Left ventricle myocardium superior (tissue), 1 donor: ENCODE results near the gene ATXN7L2. TPM values are rescaled to one million over a fixed set of nuclear protein-coding genes. Genes with fewer than 3 reads are reported as not detected.

ENCODE experiments used
- ATAC-seq: fragments of 200-7000 bp; cut with Tn5 transposase; one replicate; pipeline ENCODE4 v1.9.1; 2020; ENCODE audit warnings: mild to moderate bottlenecking, moderate library complexity
- DNase-seq: peaks from one replicate; pipeline ENCODE4 v3.0.0-alpha.2; 2020
- intact Hi-C: fragments of 100-400 bp; cut with micrococcal nuclease; formaldehyde crosslinking; loops from one replicate; pipeline ENCODE4 v1.11.0; 2022
- total RNA-seq: library from RNA; stranded (reverse); fragmentation: NEBNext Ultra II Directional; extraction: Animal tissue kit (Norgen Biotek cat#: 25700); gene quantifications from one replicate; pipeline ENCODE4 v1.2.1, GENCODE V29; 2021
- donor health status: DM: no; HTN: yes; CAD: no; lungs with severe emphysema.

The ATXN7L2 gene
- total RNA-seq, 1 donor from 2014 or later = 3.4 TPM

DNA sequence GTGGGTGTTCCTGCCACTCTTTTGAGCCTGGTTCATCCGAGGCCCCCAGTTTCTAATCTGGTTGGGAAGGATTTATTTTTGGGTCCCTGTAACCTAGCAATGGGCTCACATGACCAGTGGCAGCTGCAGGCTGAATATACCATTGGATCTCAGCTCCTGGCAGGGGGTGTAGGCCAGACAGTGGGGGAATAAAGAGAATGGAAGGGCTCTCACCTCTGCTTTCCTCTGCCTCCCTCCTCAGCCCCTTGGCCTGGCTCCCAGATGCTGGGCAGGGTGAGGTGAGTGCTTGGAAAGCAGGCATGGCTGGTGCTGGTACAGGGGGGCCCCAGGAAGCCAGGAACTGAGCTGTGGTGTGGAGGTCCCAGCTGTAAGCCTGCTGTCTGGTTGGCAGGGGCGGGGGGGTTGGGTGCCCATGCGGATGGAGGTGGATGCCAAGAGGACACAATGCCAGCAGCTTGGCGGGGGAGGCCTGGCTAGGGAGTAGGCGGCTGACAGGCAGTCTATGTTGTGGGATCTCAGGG, 52.3 kb downstream of the ATXN7L2 start:
- intact Hi-C loops = no loop called here

DNA sequence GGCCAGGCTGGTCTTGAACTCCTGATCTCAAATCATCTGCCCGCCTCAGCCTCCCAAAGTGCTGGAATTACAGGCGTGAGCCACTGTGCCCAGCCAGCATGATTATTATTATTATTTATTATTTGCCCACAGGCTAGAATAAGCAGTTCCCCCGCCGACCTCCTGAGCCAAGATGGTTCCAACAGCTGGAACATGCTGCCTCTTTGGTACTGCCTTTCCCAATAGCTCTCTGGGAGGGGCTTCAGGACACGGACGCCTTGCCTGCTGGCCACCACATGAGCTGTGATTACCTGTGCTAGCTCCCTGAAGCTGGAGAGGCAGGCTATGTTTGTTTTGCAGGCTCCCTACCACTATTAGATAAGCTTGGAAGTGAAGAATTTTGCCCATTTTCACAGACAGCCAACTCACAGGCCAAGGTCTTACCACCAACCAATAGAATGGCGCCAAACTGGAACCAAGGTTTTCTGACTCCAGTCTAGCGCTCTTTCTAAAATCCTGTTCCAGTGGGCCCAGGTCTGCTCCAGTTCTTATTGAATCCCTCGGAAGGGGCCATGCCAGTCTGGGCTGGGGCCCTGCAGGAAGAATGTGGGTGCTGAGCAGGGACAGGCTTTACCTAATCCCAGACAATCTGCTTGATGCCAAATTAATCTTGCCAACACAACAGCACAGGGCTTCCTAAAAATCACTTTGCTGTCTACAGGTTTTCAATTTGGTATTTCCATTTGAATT, 53.9 kb downstream of the ATXN7L2 start:
- intact Hi-C loops = no loop called here
- ATAC-seq (no peak), DNase-seq (no peak)

More for the DNA sequence above, 52.3 kb downstream of the ATXN7L2 start:
- peak; percentile 82 for ATAC-seq
- DNase-seq = peak; percentile 77

DNA sequence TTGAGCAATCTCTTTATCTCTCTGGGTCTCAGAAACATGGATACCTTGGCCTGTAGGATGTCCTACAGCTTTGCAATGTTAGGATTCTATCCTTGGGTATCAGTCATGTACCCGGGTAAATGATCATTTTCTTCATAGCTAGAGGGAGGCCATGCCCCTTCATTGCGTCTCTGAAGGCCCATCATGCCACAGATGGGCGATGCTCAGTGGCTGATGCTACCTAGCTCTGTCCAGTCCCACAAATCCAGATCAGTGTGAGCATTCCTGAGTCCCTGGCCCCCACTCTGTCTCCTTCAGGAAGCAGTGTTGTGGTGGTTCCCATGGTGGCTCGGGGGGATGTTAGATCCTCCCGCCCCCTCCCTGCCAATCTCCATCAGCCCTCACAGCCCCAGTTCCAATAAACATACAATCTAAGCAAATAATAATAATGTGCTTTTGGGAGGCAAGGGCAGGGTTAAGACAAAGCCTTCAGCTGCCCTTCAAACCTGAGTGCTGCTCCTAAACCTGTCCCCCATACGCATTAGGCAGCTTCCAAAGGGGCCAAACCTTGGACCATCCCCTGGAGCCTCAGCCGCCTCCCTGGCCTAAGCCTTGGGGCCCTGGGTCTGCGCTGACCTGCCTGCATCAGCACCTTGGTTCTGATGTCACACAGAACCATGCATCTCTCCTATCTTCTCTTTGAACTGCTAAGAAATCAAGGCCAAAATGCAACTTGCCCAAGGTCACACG, 55.3 kb downstream of the ATXN7L2 start:
- DNase-seq = no peak
- no peak for ATAC-seq
- intact Hi-C loops = no loop called here

- intact Hi-C loops = no loop called here
- ATAC-seq = no peak
- no peak for DNase-seq
Measured at GRCh38 chr1:109539676-109540075, 56.0 kb downstream of the ATXN7L2 start, which contains the start of gene GPR61. TSS of gene GPR61 (plus strand) at chr1:109539872. CDS start at chr1:109543023, 3,151 bp downstream.

- DNase-seq = no peak
- intact Hi-C loops = no loop called here
Measured at GRCh38 chr1:109541102-109541501, 57.4 kb downstream of the ATXN7L2 start.

More at GRCh38 chr1:109541102-109541501, 57.4 kb downstream of the ATXN7L2 start:
- ATAC-seq = no peak

Other genes with a start within 250 kb of the ATXN7L2 start
- gene CELSR2, start 234.4 kb upstream of the ATXN7L2 start, total RNA-seq = 9.8 TPM
- 0.74 TPM for gene PSRC1, start 200.8 kb upstream of the ATXN7L2 start, total RNA-seq
- 0.35 TPM for gene MYBPHL, start 176.9 kb upstream of the ATXN7L2 start, total RNA-seq
- gene SORT1, start 86.0 kb upstream of the ATXN7L2 start, total RNA-seq = 117 TPM
- gene PSMA5, start 57.5 kb upstream of the ATXN7L2 start, total RNA-seq = 50.8 TPM
- 30.4 TPM for gene SYPL2, start 17.4 kb upstream of the ATXN7L2 start, total RNA-seq
- gene CYB561D1, start 10.2 kb downstream of the ATXN7L2 start, total RNA-seq = 4.3 TPM
- 18.4 TPM for gene AMIGO1, start 25.8 kb downstream of the ATXN7L2 start, total RNA-seq
- gene GPR61, start 56.0 kb downstream of the ATXN7L2 start, total RNA-seq = 0.07 TPM
- gene GNAI3, start 64.7 kb downstream of the ATXN7L2 start, total RNA-seq = 2.2 TPM
- gene GNAT2, start 135.7 kb downstream of the ATXN7L2 start, total RNA-seq = not detected
- gene AMPD2, start 135.9 kb downstream of the ATXN7L2 start, total RNA-seq = 11.0 TPM
- gene GSTM4, start 172.2 kb downstream of the ATXN7L2 start, total RNA-seq = 46.5 TPM
- 83.6 TPM for gene GSTM2, start 184.2 kb downstream of the ATXN7L2 start, total RNA-seq
- gene GSTM1, start 203.9 kb downstream of the ATXN7L2 start, total RNA-seq = not detected
- 2.6 TPM for gene GSTM5, start 228.3 kb downstream of the ATXN7L2 start, total RNA-seq